ENCODE results near the gene ETV7. TPM values are rescaled to one million over a fixed set of nuclear protein-coding genes. Genes with fewer than 3 reads are reported as not detected.
"Not testable (repeated sequence)": the region's sequence is repeated elsewhere in the genome, so short reads cannot be mapped to it uniquely, and the experiment has no call there.

ETV7 gene
- total RNA-seq, 1 donor from 2014 or later: not detected

- Mint-ChIP-seq H3K36me3 (ENCODE audit: low read depth, unreplicated experiment) (peaks cover 6% of the 10 kb centered on the region), H3K27ac (ENCODE audit: unreplicated experiment) (no peak overlapping the region), H3K4me3 (ENCODE audit: unreplicated experiment) (no peak overlapping the region), H3K4me1 (ENCODE audit: unreplicated experiment) (peaks cover 11% of the 10 kb centered on the region), H3K9me3 (ENCODE audit: unreplicated experiment) (no peaks in the 10 kb centered on the region), H3K27me3 (ENCODE audit: unreplicated experiment) (peaks cover 6% of the 10 kb centered on the region)
- DNase-seq (ENCODE audit: low spot score): no peak
- no peak for TF ChIP-seq CTCF (IDR thresholded peaks at IDR 0.05; ENCODE audit: unreplicated experiment)
These were observed 44.3 kb downstream of the ETV7 start for GRCh38 chr6:36343109-36343680.

- TF ChIP-seq CTCF (IDR thresholded peaks at IDR 0.05; ENCODE audit: unreplicated experiment): peak; percentile 93
- Mint-ChIP-seq H3K9me3 (ENCODE audit: unreplicated experiment) (no peaks in the 10 kb centered on the region), H3K36me3 (ENCODE audit: low read depth, unreplicated experiment) (peaks cover 6% of the 10 kb centered on the region), H3K4me1 (ENCODE audit: unreplicated experiment) (peaks cover 8% of the 10 kb centered on the region), H3K4me3 (ENCODE audit: unreplicated experiment) (no peak overlapping the region), H3K27me3 (ENCODE audit: unreplicated experiment) (peaks cover 6% of the 10 kb centered on the region), H3K27ac (ENCODE audit: unreplicated experiment) (no peak overlapping the region)
- peak; percentile 76 for DNase-seq (ENCODE audit: low spot score)
These were observed 46.6 kb downstream of the ETV7 start for GRCh38 chr6:36340618-36341454.

GRCh38 chr6:36340306-36340617, 47.2 kb downstream of the ETV7 start:
- Mint-ChIP-seq H3K27ac (ENCODE audit: unreplicated experiment) (no peak overlapping the region), H3K4me3 (ENCODE audit: unreplicated experiment) (no peak overlapping the region), H3K4me1 (ENCODE audit: unreplicated experiment) (peaks cover 8% of the 10 kb centered on the region), H3K27me3 (ENCODE audit: unreplicated experiment) (peaks cover 6% of the 10 kb centered on the region), H3K9me3 (ENCODE audit: unreplicated experiment) (no peaks in the 10 kb centered on the region), H3K36me3 (ENCODE audit: low read depth, unreplicated experiment) (peaks cover 6% of the 10 kb centered on the region)
- no peak for TF ChIP-seq CTCF (IDR thresholded peaks at IDR 0.05; ENCODE audit: unreplicated experiment)
- DNase-seq (ENCODE audit: low spot score): no peak

- no peak for DNase-seq (ENCODE audit: low spot score)
- H3K27ac Mint-ChIP-seq (ENCODE audit: unreplicated experiment): no peak overlapping the region
- no peak overlapping the region for H3K4me3 Mint-ChIP-seq (ENCODE audit: unreplicated experiment)
- peaks cover 16% of the 10 kb centered on the region for H3K4me1 Mint-ChIP-seq (ENCODE audit: unreplicated experiment)
- peaks cover 9% of the 10 kb centered on the region for H3K27me3 Mint-ChIP-seq (ENCODE audit: unreplicated experiment)
- peaks cover 6% of the 10 kb centered on the region for H3K36me3 Mint-ChIP-seq (ENCODE audit: low read depth, unreplicated experiment)
- no peak for TF ChIP-seq CTCF (IDR thresholded peaks at IDR 0.05; ENCODE audit: unreplicated experiment)
- no peaks in the 10 kb centered on the region for H3K9me3 Mint-ChIP-seq (ENCODE audit: unreplicated experiment)
These were observed 48.3 kb downstream of the ETV7 start for GRCh38 chr6:36339146-36339545.

GRCh38 chr6:36338223-36338622, 49.2 kb downstream of the ETV7 start:
- not testable (repeated sequence) for H3K9me3 Mint-ChIP-seq (ENCODE audit: unreplicated experiment); DNase-seq (ENCODE audit: low spot score); H3K27me3 Mint-ChIP-seq (ENCODE audit: unreplicated experiment); H3K4me3 Mint-ChIP-seq (ENCODE audit: unreplicated experiment); H3K27ac Mint-ChIP-seq (ENCODE audit: unreplicated experiment); H3K36me3 Mint-ChIP-seq (ENCODE audit: low read depth, unreplicated experiment)
- H3K4me1 Mint-ChIP-seq (ENCODE audit: unreplicated experiment): peaks cover 18% of the 10 kb centered on the region

All from endothelial cell (in vitro differentiated cells).